SK-N-SH (cell line): ENCODE results near the gene STMND1. TPM values are rescaled to one million over a fixed set of nuclear protein-coding genes. Genes with fewer than 3 reads are reported as not detected.

Experiments used
- CTCF ChIA-PET: fragments of 300-600, 350-600 bp; formaldehyde crosslinking; extraction: SDS; loops from one replicate; lab custom pipeline; 2021; lab: Yijun Ruan, JAX
- POLR2A ChIA-PET: fragments of 350-600 bp; sonication (Branson Sonifier 250); formaldehyde crosslinking; extraction: SDS; loops from one replicate; lab custom pipeline; 2020; ENCODE audit warnings: antibody characterized with exemption, inconsistent platforms; lab: Yijun Ruan, JAX
- DNase-seq: peaks from one replicate; pipeline ENCODE4 v3.0.0; 2012
- H2AFZ ChIP-seq: fragments of 200-600 bp; sonication (generic); 2 replicates; pipeline ENCODE4 v1.8.1; 2016; ENCODE audit warnings: antibody characterized with exemption, mild to moderate bottlenecking, low read depth
- H3F3A ChIP-seq: fragments of 200-600 bp; sonication (generic); replicated peaks from 2 replicates; pipeline ENCODE3; 2016; ENCODE audit warnings: antibody characterized with exemption, mild to moderate bottlenecking; ENCODE audit not compliant: insufficient read depth
- H3K27ac ChIP-seq, 2 experiments: fragments of 200-500 bp in 1 of 2; fragments of 200-600 bp in 1 of 2; sonication (Bioruptor generic) in 1 of 2; sonication (generic), shearing (Covaris generic) in 1 of 2; 2 replicates each; pipeline versions ENCODE4 v1.5.1 to v1.6.1; 2014 to 2016; ENCODE audit warnings: low read depth in 2 of 2, inconsistent platforms in 1 of 2, low read length in 1 of 2, mild to moderate bottlenecking in 1 of 2, mixed read lengths in 1 of 2
- H3K27me3 ChIP-seq: fragments of 200-600 bp; sonication (generic), shearing (Covaris generic); 2 replicates; pipeline ENCODE4 v1.6.1; 2016; ENCODE audit warnings: mixed run types; ENCODE audit not compliant: insufficient read depth
- H3K36me3 ChIP-seq, 2 experiments: fragments of 200-500 bp in 1 of 2; fragments of 200-600 bp in 1 of 2; sonication (Bioruptor generic) in 1 of 2; sonication (generic) in 1 of 2; replicated peaks in 1 of 2; 2 replicates each; pipeline versions ENCODE3 to v1.5.1; 2014 to 2016; ENCODE audit warnings: low read length in 1 of 2, mild to moderate bottlenecking in 1 of 2; ENCODE audit not compliant: insufficient read depth in 2 of 2, control insufficient read depth in 1 of 2
- H3K4me1 ChIP-seq, 2 experiments: fragments of 200-500 bp in 1 of 2; fragments of 200-600 bp in 1 of 2; sonication (Bioruptor generic) in 1 of 2; sonication (generic), shearing (Covaris generic) in 1 of 2; 2 replicates each; pipeline versions ENCODE4 v1.5.1 to v1.6.1; 2014 to 2016; ENCODE audit warnings: low read depth in 1 of 2, low read length in 1 of 2, mixed run types in 1 of 2; ENCODE audit not compliant: insufficient read depth in 2 of 2, control insufficient read depth in 1 of 2
- H3K4me2 ChIP-seq: fragments of 200-600 bp; sonication (generic), shearing (Covaris generic); 2 replicates; pipeline ENCODE4 v1.6.1; 2017; ENCODE audit warnings: mixed run types
- H3K4me3 ChIP-seq, 2 experiments: fragments of 200-500 bp in 1 of 2; fragments of 200-600 bp in 1 of 2; sonication (Bioruptor generic) in 1 of 2; sonication (generic), shearing (Covaris generic) in 1 of 2; 2 replicates each; pipeline versions ENCODE4 v1.5.1 to v1.8.1; 2014 to 2016; ENCODE audit warnings: low read depth in 2 of 2, inconsistent platforms in 1 of 2, low read length in 1 of 2, mild to moderate bottlenecking in 1 of 2, mixed read lengths in 1 of 2, moderate library complexity in 1 of 2
- H3K79me2 ChIP-seq: fragments of 200-600 bp; sonication (generic); 2 replicates; pipeline ENCODE4 v1.8.1; 2017; ENCODE audit warnings: mild to moderate bottlenecking; ENCODE audit not compliant: insufficient read depth
- H3K9ac ChIP-seq: fragments of 200-600 bp; sonication (generic); 2 replicates; pipeline ENCODE4 v1.6.1; 2017; ENCODE audit warnings: mixed run types
- H3K9me2 ChIP-seq: fragments of 200-600 bp; sonication (generic); 2 replicates; pipeline ENCODE4 v1.6.1; 2017; ENCODE audit warnings: mixed run types
- H3K9me3 ChIP-seq: fragments of 200-600 bp; sonication (generic); 2 replicates; pipeline ENCODE4 v1.6.1; 2017; ENCODE audit warnings: mixed run types, mild to moderate bottlenecking, moderate library complexity
- H4K20me1 ChIP-seq: fragments of 200-600 bp; sonication (generic); 2 replicates; pipeline ENCODE4 v1.6.1; 2017; ENCODE audit warnings: mild to moderate bottlenecking, mixed run types; ENCODE audit not compliant: insufficient read depth
- EP300 ChIP-seq, 2 experiments: IDR thresholded peaks; 2 replicates each; pipeline versions ENCODE4 v1.4.0 to v1.6.1; 2012; ENCODE audit warnings: borderline replicate concordance in 1 of 2, low read depth in 1 of 2, low read length in 1 of 2
- EZH2phosphoT487 ChIP-seq: fragments of 200-600 bp; sonication (generic); IDR thresholded peaks from 2 replicates; pipeline ENCODE4 v1.6.1; 2017; ENCODE audit warnings: low read depth, mixed run types, mild to moderate bottlenecking, antibody characterized with exemption, moderate library complexity, borderline replicate concordance
- FOXJ3 ChIP-seq: sonication (generic); formaldehyde crosslinking; IDR thresholded peaks from 2 replicates; pipeline ENCODE4 v1.5.1; 2020; ENCODE audit warnings: mild to moderate bottlenecking, missing genetic modification reagents
- FOXM1 ChIP-seq: IDR thresholded peaks from 2 replicates; pipeline ENCODE4 v1.4.0; 2012; ENCODE audit warnings: low read depth, mild to moderate bottlenecking
- GATA2 ChIP-seq: sonication (generic); formaldehyde crosslinking; IDR thresholded peaks from 2 replicates; pipeline ENCODE4 v1.5.0; 2020; ENCODE audit warnings: mild to moderate bottlenecking, missing genetic modification reagents
- MXI1 ChIP-seq: IDR thresholded peaks from 2 replicates; pipeline ENCODE4 v1.6.1; 2012; ENCODE audit warnings: mild to moderate bottlenecking, low read depth, low read length, improper control_type of control experiment
- NFIC ChIP-seq: IDR thresholded peaks from 2 replicates; pipeline ENCODE4 v1.4.0; 2012; ENCODE audit warnings: borderline replicate concordance
- NRF1 ChIP-seq: IDR thresholded peaks from 2 replicates; pipeline ENCODE4 v1.6.1; 2012; ENCODE audit warnings: low read depth, mild to moderate bottlenecking, low read length
- PBX3 ChIP-seq: IDR thresholded peaks from 2 replicates; pipeline ENCODE4; 2012
- POLR2AphosphoS5 ChIP-seq: IDR thresholded peaks from 2 replicates; pipeline ENCODE4 v1.6.1; 2012; ENCODE audit warnings: low read depth, low read length
- RAD21 ChIP-seq: IDR thresholded peaks from 2 replicates; pipeline ENCODE4 v1.6.1; 2012; ENCODE audit warnings: mild to moderate bottlenecking, low read length
- RCOR1 ChIP-seq: fragments of 150-350 bp; IDR thresholded peaks from 2 replicates; pipeline ENCODE4 v1.6.1; 2017; ENCODE audit warnings: antibody characterized with exemption, low read length
- SMC3 ChIP-seq: IDR thresholded peaks from 2 replicates; pipeline ENCODE4 v1.6.1; 2012; ENCODE audit warnings: low read depth, low read length, improper control_type of control experiment
- TEAD4 ChIP-seq: IDR thresholded peaks from 2 replicates; pipeline ENCODE4 v1.4.0; 2012; ENCODE audit warnings: mild to moderate bottlenecking, borderline replicate concordance; ENCODE audit not compliant: insufficient read depth
- WGBS: methylation state at CpG from one replicate; pipeline ENCODE4 v1.1.6; 2017; ENCODE audit warnings: low lambda C conversion rate; 5-methylcytosine and 5-hydroxymethylcytosine counted together
- polyA plus RNA-seq, 3 experiments: library from polyadenylated mRNA; depleted of rRNA; stranded (reverse); fragments of >200 nt; gene quantifications; 2 replicates each; pipeline ENCODE4 v1.2.3, GENCODE V29; 2012
- TF ChIP-seq, protein P1 (sequence below): fragments of 150-350 bp; IDR thresholded peaks from 2 replicates; pipeline ENCODE4 v1.6.1; 2017; ENCODE audit warnings: antibody characterized with exemption, low read length, low read depth, borderline replicate concordance
- TF ChIP-seq, protein P2 (sequence below): IDR thresholded peaks from 2 replicates; pipeline ENCODE4 v1.4.0; 2012; ENCODE audit warnings: low read depth
- TF ChIP-seq, protein P3 (sequence below): IDR thresholded peaks from 2 replicates; pipeline ENCODE4 v1.4.0; 2012; ENCODE audit warnings: low read depth, borderline replicate concordance

STMND1 gene
- polyA plus RNA-seq, 1 of the 3 experiments (the other 2 are of a cell fraction), result not detected

DNA sequence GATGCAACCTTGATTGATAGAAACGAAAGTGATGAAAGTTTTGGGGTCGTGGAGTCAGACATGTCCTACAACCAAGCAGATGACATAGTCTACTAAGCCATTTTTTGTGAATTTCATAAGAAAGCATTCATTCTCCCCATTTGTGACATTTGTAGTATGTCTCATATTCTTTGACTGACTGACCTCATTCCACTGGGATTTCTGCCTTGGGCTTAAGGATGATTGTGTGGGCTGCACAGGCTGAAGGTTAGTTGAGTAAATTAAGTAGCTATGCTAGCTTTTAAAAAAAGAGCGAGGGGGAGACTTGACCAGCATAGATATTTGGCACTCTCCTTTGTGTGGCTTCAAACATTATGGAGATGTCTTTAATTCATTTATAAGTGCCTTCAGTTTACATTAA is 28.9 kb downstream of the STMND1 start:
- no peaks in the 10 kb centered on the region for H3K79me2 ChIP-seq
- DNase-seq, result no peak
- no peak overlapping the region for H3K4me2 ChIP-seq
- no peaks in the 10 kb centered on the region for H3K4me1 ChIP-seq
- no peaks in the 10 kb centered on the region; the same call in 1 of the 2 replicates for H3K27me3 ChIP-seq
- no peak overlapping the region for H3K9ac ChIP-seq
- ChIA-PET POLR2A (no interaction called here), CTCF (interaction anchor here (1.4 kb wide), 2 partner anchors 14 to 23 kb away, joined by 3 to 4 read pairs; no protein-coding TSS in a partner anchor)
- no peaks in the 10 kb centered on the region for H4K20me1 ChIP-seq
- TF ChIP-seq MXI1 (no peak), POLR2AphosphoS5 (no peak), RCOR1 (no peak), PBX3 (no peak), GATA2 (no peak), EZH2phosphoT487 (no peak), NRF1 (no peak), NFIC (no peak), TEAD4 (no peak), FOXJ3 (CRISPR knock-in tag) (no peak), FOXM1 (no peak), SMC3 (no peak), RAD21 (no peak), EP300 (IDR thresholded peaks at IDR 0.05; ENCODE audit: borderline replicate concordance in 1 of 2, low read depth in 1 of 2, low read length in 1 of 2) (no peak)
- TF ChIP-seq, protein P1, sequence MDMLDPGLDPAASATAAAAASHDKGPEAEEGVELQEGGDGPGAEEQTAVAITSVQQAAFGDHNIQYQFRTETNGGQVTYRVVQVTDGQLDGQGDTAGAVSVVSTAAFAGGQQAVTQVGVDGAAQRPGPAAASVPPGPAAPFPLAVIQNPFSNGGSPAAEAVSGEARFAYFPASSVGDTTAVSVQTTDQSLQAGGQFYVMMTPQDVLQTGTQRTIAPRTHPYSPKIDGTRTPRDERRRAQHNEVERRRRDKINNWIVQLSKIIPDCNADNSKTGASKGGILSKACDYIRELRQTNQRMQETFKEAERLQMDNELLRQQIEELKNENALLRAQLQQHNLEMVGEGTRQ, result no peak
- TF ChIP-seq, protein P2, sequence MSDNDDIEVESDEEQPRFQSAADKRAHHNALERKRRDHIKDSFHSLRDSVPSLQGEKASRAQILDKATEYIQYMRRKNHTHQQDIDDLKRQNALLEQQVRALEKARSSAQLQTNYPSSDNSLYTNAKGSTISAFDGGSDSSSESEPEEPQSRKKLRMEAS, result no peak
- TF ChIP-seq, protein P3, sequence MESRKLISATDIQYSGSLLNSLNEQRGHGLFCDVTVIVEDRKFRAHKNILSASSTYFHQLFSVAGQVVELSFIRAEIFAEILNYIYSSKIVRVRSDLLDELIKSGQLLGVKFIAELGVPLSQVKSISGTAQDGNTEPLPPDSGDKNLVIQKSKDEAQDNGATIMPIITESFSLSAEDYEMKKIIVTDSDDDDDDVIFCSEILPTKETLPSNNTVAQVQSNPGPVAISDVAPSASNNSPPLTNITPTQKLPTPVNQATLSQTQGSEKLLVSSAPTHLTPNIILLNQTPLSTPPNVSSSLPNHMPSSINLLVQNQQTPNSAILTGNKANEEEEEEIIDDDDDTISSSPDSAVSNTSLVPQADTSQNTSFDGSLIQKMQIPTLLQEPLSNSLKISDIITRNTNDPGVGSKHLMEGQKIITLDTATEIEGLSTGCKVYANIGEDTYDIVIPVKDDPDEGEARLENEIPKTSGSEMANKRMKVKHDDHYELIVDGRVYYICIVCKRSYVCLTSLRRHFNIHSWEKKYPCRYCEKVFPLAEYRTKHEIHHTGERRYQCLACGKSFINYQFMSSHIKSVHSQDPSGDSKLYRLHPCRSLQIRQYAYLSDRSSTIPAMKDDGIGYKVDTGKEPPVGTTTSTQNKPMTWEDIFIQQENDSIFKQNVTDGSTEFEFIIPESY, result no peak
- no peaks in the 10 kb centered on the region for H3F3A ChIP-seq
- H2AFZ ChIP-seq, result no peak overlapping the region
- H3K9me3 ChIP-seq, result no peaks in the 10 kb centered on the region
- no peaks in the 10 kb centered on the region for H3K36me3 ChIP-seq
- no peak overlapping the region for H3K4me3 ChIP-seq
- no peak overlapping the region for H3K27ac ChIP-seq
- 33% methylated on average over 3 of the region's 3 CpGs for WGBS
- no peaks in the 10 kb centered on the region for H3K9me2 ChIP-seq
